ENCODE data around the gene PRDM16. TPM values are rescaled to one million over a fixed set of nuclear protein-coding genes. Genes with fewer than 3 reads are reported as not detected.

The PRDM16 gene
- polyA plus RNA-seq, 1 donor (not counting 4 experiments of a cell fraction or from before 2014, with no cell fraction given), result 0.05 TPM

- H3K4me3 ChIP-seq (ENCODE audit: control insufficient read depth in 2 of 3, extremely low read depth in 1 of 3, insufficient read depth in 2 of 3, low read depth in 1 of 3, low read length in 3 of 3), result no peak overlapping the region
- no peaks in the 10 kb centered on the region for H3K4me1 ChIP-seq (ENCODE audit: control insufficient read depth, extremely low read depth, insufficient read depth, low read length)
- dilution Hi-C loops (cut with MboI; ENCODE audit: extremely low pct_ligation_motif_present, low sequenced_read_pairs), result no loop called here
- H3K9me1 ChIP-seq (ENCODE audit: control insufficient read depth, extremely low read depth, insufficient read depth, low read length), result no peaks in the 10 kb centered on the region
- no peak overlapping the region for H2AFZ ChIP-seq (ENCODE audit: control insufficient read depth, low read length)
- TF ChIP-seq CTCF (optimal IDR thresholded peaks at IDR 0.05 in 1 of 3, IDR thresholded peaks at IDR 0.05 in 1 of 3, conservative IDR thresholded peaks at IDR 0.05 in 1 of 3; ENCODE audit: extremely low read depth in 1 of 3, insufficient read depth in 2 of 3, low read length in 3 of 3), result no peak
- TF ChIP-seq EZH2 (IDR thresholded peaks at IDR 0.05; ENCODE audit: low read length), result no peak
- H4K20me1 ChIP-seq (ENCODE audit: control insufficient read depth, extremely low read depth, insufficient read depth, low read length), result no peaks in the 10 kb centered on the region
- no peak overlapping the region for H3K9ac ChIP-seq (ENCODE audit: control insufficient read depth, extremely low read depth, insufficient read depth, low read length)
- no peaks in the 10 kb centered on the region for H3K79me2 ChIP-seq (ENCODE audit: control insufficient read depth, insufficient read depth, low read length)
- no peak overlapping the region for H3K4me2 ChIP-seq (ENCODE audit: control insufficient read depth, extremely low read depth, insufficient read depth, low read depth, low read length)
- FAIRE-seq (no peak), DNase-seq (ENCODE audit: low read depth, low spot score) (no peak)
- no peaks in the 10 kb centered on the region for H3K36me3 ChIP-seq (ENCODE audit: control insufficient read depth in 2 of 2, extremely low read depth in 1 of 2, insufficient read depth in 2 of 2, low read length in 2 of 2)
- no peaks in the 10 kb centered on the region for H3K9me3 ChIP-seq (ENCODE audit: control insufficient read depth, low read depth, low read length)
- H3K27me3 ChIP-seq (ENCODE audit: control insufficient read depth, extremely low read depth, insufficient read depth, low read length), result peaks cover 10% of the 10 kb centered on the region
- no peak overlapping the region for H3K27ac ChIP-seq (ENCODE audit: control insufficient read depth, insufficient read depth, low read length)
These were observed 314.7 kb downstream of the PRDM16 start for GRCh38 chr1:3383679-3384078.

- H2AFZ ChIP-seq (ENCODE audit: control insufficient read depth, low read length), result no peak overlapping the region
- no peak overlapping the region for H3K4me2 ChIP-seq (ENCODE audit: control insufficient read depth, extremely low read depth, insufficient read depth, low read depth, low read length)
- H3K9me1 ChIP-seq (ENCODE audit: control insufficient read depth, extremely low read depth, insufficient read depth, low read length), result no peaks in the 10 kb centered on the region
- no peaks in the 10 kb centered on the region for H3K4me1 ChIP-seq (ENCODE audit: control insufficient read depth, extremely low read depth, insufficient read depth, low read length)
- TF ChIP-seq EZH2 (IDR thresholded peaks at IDR 0.05; ENCODE audit: low read length) (no peak), CTCF (optimal IDR thresholded peaks at IDR 0.05 in 1 of 3, IDR thresholded peaks at IDR 0.05 in 1 of 3, conservative IDR thresholded peaks at IDR 0.05 in 1 of 3; ENCODE audit: extremely low read depth in 1 of 3, insufficient read depth in 2 of 3, low read length in 3 of 3) (no peak)
- no peaks in the 10 kb centered on the region for H4K20me1 ChIP-seq (ENCODE audit: control insufficient read depth, extremely low read depth, insufficient read depth, low read length)
- dilution Hi-C loops (cut with MboI; ENCODE audit: extremely low pct_ligation_motif_present, low sequenced_read_pairs), result no loop called here
- DNase-seq (ENCODE audit: low read depth, low spot score), result no peak
- no peaks in the 10 kb centered on the region for H3K36me3 ChIP-seq (ENCODE audit: control insufficient read depth in 2 of 2, extremely low read depth in 1 of 2, insufficient read depth in 2 of 2, low read length in 2 of 2)
- H3K79me2 ChIP-seq (ENCODE audit: control insufficient read depth, insufficient read depth, low read length), result no peaks in the 10 kb centered on the region
- no peaks in the 10 kb centered on the region for H3K9me3 ChIP-seq (ENCODE audit: control insufficient read depth, low read depth, low read length)
- no peak overlapping the region for H3K27ac ChIP-seq (ENCODE audit: control insufficient read depth, insufficient read depth, low read length)
- H3K4me3 ChIP-seq (ENCODE audit: control insufficient read depth in 2 of 3, extremely low read depth in 1 of 3, insufficient read depth in 2 of 3, low read depth in 1 of 3, low read length in 3 of 3), result no peak overlapping the region
- FAIRE-seq, result no peak
- no peak overlapping the region for H3K9ac ChIP-seq (ENCODE audit: control insufficient read depth, extremely low read depth, insufficient read depth, low read length)
- H3K27me3 ChIP-seq (ENCODE audit: control insufficient read depth, extremely low read depth, insufficient read depth, low read length), result peaks cover 10% of the 10 kb centered on the region
These were observed 315.4 kb downstream of the PRDM16 start for GRCh38 chr1:3384407-3384806.
